Mononuclear cell (primary cell): ENCODE results near the gene HOTAIR. TPM values are rescaled to one million over a fixed set of nuclear protein-coding genes. Genes with fewer than 3 reads are reported as not detected.

ENCODE experiments used
- H3K27me3 ChIP-seq: 2 replicates; pipeline ENCODE4 v1.6.0; 2011; ENCODE audit warnings: low read length, control low read depth; ENCODE audit not compliant: insufficient read depth
- H3K4me1 ChIP-seq: 2 replicates; pipeline ENCODE4 v1.5.1; 2011; ENCODE audit warnings: mild to moderate bottlenecking, low read length, control low read depth; ENCODE audit not compliant: insufficient read depth
- H3K4me3 ChIP-seq: 2 replicates; pipeline ENCODE4 v1.5.1; 2011; ENCODE audit warnings: mild to moderate bottlenecking, low read length, moderate library complexity
- H3K9me3 ChIP-seq: 2 replicates; pipeline ENCODE4 v1.5.1; 2011; ENCODE audit warnings: low read depth, mild to moderate bottlenecking, control low read depth, low read length
- total RNA-seq: library from RNA; depleted of rRNA; stranded (reverse); fragments of >200 nt; gene quantifications from one replicate; pipeline ENCODE4 v1.2.3, GENCODE V29; 2012

HOTAIR gene
- total RNA-seq, 1 donor, result not detected

DNA sequence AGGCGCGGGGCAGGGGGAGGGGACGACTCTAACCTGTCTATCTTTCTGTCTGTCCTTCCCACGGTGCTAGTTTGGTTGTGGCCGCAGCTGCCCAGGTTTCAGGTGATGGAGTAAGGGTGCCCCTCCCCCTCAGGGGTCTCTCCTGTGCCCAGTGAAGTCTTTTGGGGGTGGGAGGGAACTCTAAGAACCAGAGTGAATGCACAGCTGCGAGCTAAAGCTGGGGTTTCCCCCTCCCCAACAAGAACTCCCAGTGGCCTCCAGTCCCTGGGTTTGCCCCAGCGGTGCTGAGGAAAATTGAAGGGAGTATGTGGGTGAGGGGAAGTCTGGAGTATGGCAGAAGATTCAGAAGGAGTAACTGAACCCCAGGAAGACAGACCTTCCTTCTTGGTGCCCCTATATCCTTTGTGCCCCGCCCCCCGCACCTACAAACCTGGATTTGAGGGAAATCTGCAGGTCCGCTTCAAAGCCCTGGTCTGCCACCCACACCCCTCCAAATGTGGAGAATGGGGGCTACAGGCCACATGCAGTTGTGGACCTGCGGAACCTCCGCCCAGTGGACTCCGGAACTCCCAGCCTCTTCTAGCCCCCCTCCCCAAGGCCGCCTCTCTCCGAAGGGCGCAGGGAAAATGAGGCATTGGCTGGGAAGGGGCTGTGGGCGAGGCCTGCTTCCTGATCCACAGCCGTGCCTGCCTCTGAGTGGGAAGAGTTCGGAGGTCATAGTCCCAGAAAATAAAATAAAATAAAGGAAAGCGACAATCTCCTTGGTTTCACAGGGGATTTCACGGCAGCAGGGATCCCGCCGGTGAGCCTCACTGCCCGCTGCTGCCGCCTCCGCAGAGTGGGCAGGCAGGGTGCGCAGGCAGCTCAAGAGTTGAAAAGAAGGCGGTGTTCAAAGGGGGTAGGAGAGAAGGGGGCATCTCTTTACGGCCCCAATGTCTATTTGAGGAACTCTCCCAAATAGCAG, 21.8 kb upstream of the HOTAIR start:
- Histone ChIP-seq H3K9me3 (no peaks in the 10 kb centered on the region), H3K27me3 (peaks cover 98% of the 10 kb centered on the region), H3K4me1 (peaks cover 27% of the 10 kb centered on the region), H3K4me3 (peak overlapping the region; percentile 25)

DNA sequence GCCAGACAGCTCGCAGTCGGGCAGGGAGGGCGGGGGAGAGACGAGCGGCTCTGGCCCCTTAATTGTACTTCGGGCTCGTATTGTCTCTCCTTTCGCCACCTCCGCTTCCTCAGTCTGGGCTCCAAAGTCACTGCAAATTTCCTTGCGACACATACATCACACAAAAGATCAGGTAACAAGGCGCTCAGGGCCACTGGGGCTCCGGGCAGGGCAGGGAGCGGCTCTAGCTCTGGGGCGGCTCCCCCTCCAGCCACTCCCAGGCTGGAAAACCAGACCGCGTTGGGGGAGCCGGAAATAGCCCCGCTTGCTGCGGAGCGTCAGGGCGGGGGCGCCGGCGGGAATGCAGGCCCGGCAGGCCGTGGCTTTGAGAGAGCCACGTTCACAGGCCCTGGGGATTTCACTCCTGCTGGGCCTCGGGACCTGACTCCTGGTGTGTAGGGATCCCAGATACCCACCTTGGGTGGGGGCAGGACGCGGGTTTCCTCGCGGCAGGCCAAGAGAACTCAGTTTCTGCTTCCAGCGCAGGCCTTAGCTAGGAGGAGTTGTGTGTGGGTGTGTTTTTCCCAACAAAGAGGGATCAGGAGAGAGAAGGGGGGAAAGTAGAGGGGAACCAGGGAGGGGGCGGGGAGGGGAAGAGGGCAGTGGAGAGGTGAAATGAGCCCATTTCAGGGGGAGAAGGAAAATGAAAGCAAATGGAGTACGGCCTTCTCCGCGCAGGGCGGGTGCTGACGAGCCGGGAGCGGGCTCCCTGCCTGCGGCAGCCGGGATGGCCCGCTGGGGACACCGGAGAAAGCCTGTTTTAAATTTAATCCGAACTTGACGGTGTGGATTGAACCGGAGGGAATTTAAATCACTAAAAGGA, 20.9 kb upstream of the HOTAIR start:
- H3K9me3 ChIP-seq, result no peaks in the 10 kb centered on the region
- peaks cover 98% of the 10 kb centered on the region for H3K27me3 ChIP-seq
- H3K4me3 ChIP-seq, result peak overlapping the region; percentile 25
- H3K4me1 ChIP-seq, result peaks cover 27% of the 10 kb centered on the region

DNA sequence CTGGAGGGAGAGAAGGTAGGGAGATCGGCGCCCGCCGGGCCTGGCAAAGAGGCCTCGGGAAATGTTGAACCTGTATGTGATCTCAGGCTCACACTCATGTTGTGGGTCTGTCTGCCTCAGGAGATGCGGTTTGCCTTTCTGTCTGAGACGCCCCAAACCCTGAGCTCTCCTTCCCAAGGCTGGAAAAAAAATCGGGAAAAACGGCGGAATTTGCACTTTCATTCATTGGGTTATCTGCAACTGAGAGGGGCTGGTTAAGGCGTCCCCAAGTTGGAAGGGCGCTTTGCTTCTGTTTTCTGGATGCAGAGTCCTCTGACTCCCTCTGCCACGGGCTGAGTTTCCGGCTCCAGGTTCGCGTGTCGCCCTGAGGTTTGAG, 20.2 kb upstream of the HOTAIR start:
- Histone ChIP-seq H3K27me3 (peaks cover 98% of the 10 kb centered on the region), H3K4me3 (no peak overlapping the region), H3K4me1 (peaks cover 21% of the 10 kb centered on the region), H3K9me3 (no peaks in the 10 kb centered on the region)

GRCh38 chr12:53994264-53995001, 19.7 kb upstream of the HOTAIR start:
- Histone ChIP-seq H3K27me3 (peaks cover 98% of the 10 kb centered on the region), H3K4me3 (no peak overlapping the region), H3K4me1 (peaks cover 24% of the 10 kb centered on the region), H3K9me3 (no peaks in the 10 kb centered on the region)

GRCh38 chr12:53994009-53994263, 19.2 kb upstream of the HOTAIR start:
- Histone ChIP-seq H3K27me3 (peaks cover 99% of the 10 kb centered on the region), H3K4me1 (peaks cover 29% of the 10 kb centered on the region), H3K9me3 (no peaks in the 10 kb centered on the region), H3K4me3 (no peak overlapping the region)

GRCh38 chr12:53993162-53994008, 18.6 kb upstream of the HOTAIR start:
- Histone ChIP-seq H3K9me3 (no peaks in the 10 kb centered on the region), H3K4me1 (peaks cover 32% of the 10 kb centered on the region), H3K27me3 (peaks cover 99% of the 10 kb centered on the region), H3K4me3 (no peak overlapping the region)

GRCh38 chr12:53992377-53992889, 17.7 kb upstream of the HOTAIR start:
- Histone ChIP-seq H3K9me3 (no peaks in the 10 kb centered on the region), H3K4me1 (peaks cover 32% of the 10 kb centered on the region), H3K27me3 (peaks cover 99% of the 10 kb centered on the region), H3K4me3 (no peak overlapping the region)

DNA sequence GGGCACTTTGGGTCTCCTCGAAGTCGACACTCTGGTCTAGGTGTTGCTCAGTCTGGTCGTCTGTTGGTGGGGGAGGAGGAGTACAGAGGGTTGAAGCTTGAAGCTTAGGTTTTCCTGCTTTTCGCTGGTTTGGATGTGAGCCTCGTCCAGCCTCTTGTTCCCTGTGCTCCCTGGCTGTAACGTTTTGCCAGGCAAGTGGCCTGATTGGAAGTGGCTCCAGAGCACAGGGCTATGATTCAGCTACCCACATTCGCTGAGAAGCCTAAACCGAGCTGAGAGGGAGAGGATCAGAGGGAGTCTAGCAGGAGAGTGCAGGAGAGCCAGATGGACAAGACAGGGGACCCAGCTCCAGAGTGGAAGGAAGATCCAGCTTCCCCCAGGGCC, 16.3 kb upstream of the HOTAIR start:
- no peaks in the 10 kb centered on the region for H3K9me3 ChIP-seq
- no peak overlapping the region for H3K4me3 ChIP-seq
- H3K27me3 ChIP-seq, result peaks cover 99% of the 10 kb centered on the region
- H3K4me1 ChIP-seq, result peaks cover 32% of the 10 kb centered on the region

- Histone ChIP-seq H3K27me3 (peaks cover 100% of the 10 kb centered on the region), H3K4me1 (peaks cover 35% of the 10 kb centered on the region), H3K9me3 (no peaks in the 10 kb centered on the region), H3K4me3 (no peak overlapping the region)
Observed at GRCh38 chr12:53990311-53991076, 15.7 kb upstream of the HOTAIR start.

GRCh38 chr12:53989227-53990113, 14.7 kb upstream of the HOTAIR start:
- Histone ChIP-seq H3K27me3 (peaks cover 97% of the 10 kb centered on the region), H3K9me3 (no peaks in the 10 kb centered on the region), H3K4me3 (no peak overlapping the region), H3K4me1 (peaks cover 30% of the 10 kb centered on the region)

DNA sequence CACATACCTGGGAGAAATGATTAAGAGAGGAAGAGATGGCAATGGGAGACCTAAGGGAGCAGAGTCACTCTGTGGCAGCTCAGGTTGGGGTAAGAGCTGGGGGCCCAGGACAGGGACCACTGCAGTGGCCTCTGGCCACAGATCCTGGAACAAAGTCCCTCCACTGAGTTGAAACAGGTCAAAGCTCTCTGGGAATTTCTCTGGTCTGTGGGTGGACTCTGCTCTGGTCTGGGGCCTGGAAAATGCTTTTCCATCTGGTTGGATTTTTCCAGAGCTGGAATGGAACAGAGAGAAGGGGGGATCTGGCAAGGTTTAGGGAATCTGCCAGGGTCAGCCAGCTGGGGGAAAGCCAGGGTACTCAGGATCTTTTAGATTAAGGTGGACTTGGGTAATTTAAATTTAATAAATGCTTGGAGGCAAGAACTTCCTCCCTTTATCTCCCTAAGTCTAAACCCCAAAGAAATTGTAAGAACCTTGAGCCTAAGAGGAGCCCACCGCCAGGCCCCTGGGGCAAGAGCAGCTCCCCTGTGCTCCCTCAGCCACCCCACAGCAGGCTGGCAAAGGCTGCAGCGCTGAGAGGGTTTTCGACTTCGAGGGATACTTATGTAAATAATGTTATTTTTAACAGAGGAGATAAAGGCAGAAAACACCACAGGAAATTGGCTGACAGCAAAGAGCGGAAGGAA, 13.9 kb upstream of the HOTAIR start:
- Histone ChIP-seq H3K4me1 (peaks cover 33% of the 10 kb centered on the region), H3K9me3 (no peaks in the 10 kb centered on the region), H3K27me3 (peaks cover 96% of the 10 kb centered on the region), H3K4me3 (no peak overlapping the region)

- Histone ChIP-seq H3K9me3 (no peaks in the 10 kb centered on the region), H3K4me3 (no peak overlapping the region), H3K27me3 (peaks cover 96% of the 10 kb centered on the region), H3K4me1 (peaks cover 34% of the 10 kb centered on the region)
Observed at GRCh38 chr12:53987787-53988230, 13.1 kb upstream of the HOTAIR start.
